Trophoblast cell (in vitro differentiated cells and primary cell): ENCODE data around the gene VTI1A.

Experiments used
- DNase-seq, 2 donors: peaks; one replicate each; pipeline ENCODE4 v3.0.0-alpha.2; 2016
- H2AFZ ChIP-seq: 2 replicates; pipeline ENCODE4 v1.6.1; 2013; ENCODE audit warnings: low read length, moderate library complexity, mild to moderate bottlenecking; ENCODE audit not compliant: insufficient read depth, poor library complexity
- H2AK5ac ChIP-seq: 2 replicates; pipeline ENCODE4 v1.6.1; 2013; ENCODE audit warnings: mild to moderate bottlenecking, low read length
- H2BK120ac ChIP-seq: 2 replicates; pipeline ENCODE4 v1.6.1; 2013; ENCODE audit warnings: low read length, mild to moderate bottlenecking, moderate library complexity; ENCODE audit not compliant: insufficient read depth, poor library complexity
- H2BK12ac ChIP-seq: 2 replicates; pipeline ENCODE4 v1.6.1; 2013; ENCODE audit warnings: mild to moderate bottlenecking, low read length, moderate library complexity
- H2BK5ac ChIP-seq: 2 replicates; pipeline ENCODE4 v1.6.1; 2013; ENCODE audit warnings: low read length, low read depth, moderate library complexity, mild to moderate bottlenecking; ENCODE audit not compliant: poor library complexity
- H3K14ac ChIP-seq: 2 replicates; pipeline ENCODE4 v1.6.1; 2013; ENCODE audit warnings: mild to moderate bottlenecking, low read length
- H3K18ac ChIP-seq: 2 replicates; pipeline ENCODE4 v1.6.1; 2013; ENCODE audit warnings: mild to moderate bottlenecking, low read length
- H3K23ac ChIP-seq: 2 replicates; pipeline ENCODE4 v1.6.1; 2013; ENCODE audit warnings: low read length
- H3K27ac ChIP-seq: 2 replicates; pipeline ENCODE4 v1.5.1; 2013; ENCODE audit warnings: low read depth, mild to moderate bottlenecking, inconsistent platforms, low read length, moderate library complexity
- H3K27me3 ChIP-seq: 2 replicates; pipeline ENCODE4 v1.6.1; 2013; ENCODE audit warnings: inconsistent platforms, mild to moderate bottlenecking, low read length, moderate library complexity; ENCODE audit not compliant: insufficient read depth
- H3K36me3 ChIP-seq, 2 experiments: 1 replicate in 1 of 2; 2 replicates in 1 of 2; pipeline ENCODE4 v1.6.1; 2013; ENCODE audit warnings: low read length in 2 of 2, mild to moderate bottlenecking in 2 of 2, moderate library complexity in 1 of 2; ENCODE audit not compliant: insufficient read depth in 2 of 2, control insufficient read depth in 1 of 2
- H3K4ac ChIP-seq: 2 replicates; pipeline ENCODE4 v1.6.1; 2013; ENCODE audit warnings: low read depth, mild to moderate bottlenecking, low read length, moderate library complexity
- H3K4me1 ChIP-seq, 2 experiments: 1 replicate in 1 of 2; 2 replicates in 1 of 2; pipeline ENCODE4 v1.6.1; 2013; ENCODE audit warnings: low read length in 2 of 2, mild to moderate bottlenecking in 2 of 2, moderate library complexity in 1 of 2; ENCODE audit not compliant: insufficient read depth in 2 of 2, control insufficient read depth in 1 of 2
- H3K4me2 ChIP-seq: 2 replicates; pipeline ENCODE4 v1.6.1; 2013; ENCODE audit warnings: inconsistent platforms, mild to moderate bottlenecking, low read length, moderate library complexity
- H3K4me3 ChIP-seq: 2 replicates; pipeline ENCODE4 v1.5.1; 2013; ENCODE audit warnings: mild to moderate bottlenecking, low read depth, low read length, inconsistent platforms
- H3K79me1 ChIP-seq: one replicate; pipeline ENCODE4 v1.6.1; 2013; ENCODE audit warnings: low read length
- H3K79me2 ChIP-seq: 2 replicates; pipeline ENCODE4 v1.6.1; 2013; ENCODE audit warnings: low read length, mild to moderate bottlenecking; ENCODE audit not compliant: control insufficient read depth, insufficient read depth, poor library complexity
- H3K9ac ChIP-seq: 2 replicates; pipeline ENCODE4 v1.6.1; 2013; ENCODE audit warnings: mild to moderate bottlenecking, low read length
- H3K9me3 ChIP-seq: 2 replicates; pipeline ENCODE4 v1.6.1; 2013; ENCODE audit warnings: low read depth, mild to moderate bottlenecking, control low read depth, inconsistent platforms, low read length; ENCODE audit not compliant: insufficient read depth
- H4K12ac ChIP-seq: 2 replicates; pipeline ENCODE4 v1.6.1; 2013; ENCODE audit warnings: low read depth, mild to moderate bottlenecking, low read length, moderate library complexity
- H4K8ac ChIP-seq: 2 replicates; pipeline ENCODE4 v1.6.1; 2013; ENCODE audit warnings: low read depth, mild to moderate bottlenecking, low read length, moderate library complexity
- H4K91ac ChIP-seq: one replicate; pipeline ENCODE4 v1.6.1; 2013; ENCODE audit warnings: low read depth, mild to moderate bottlenecking, low read length, moderate library complexity
- WGBS: extraction: QIAGEN DNeasy Blood & Tissue Kit; methylation state at CpG from one replicate; pipeline ENCODE4 v1.1.7; 2013; ENCODE audit warnings: missing lambda C conversion rate; ENCODE audit not compliant: insufficient read length, insufficient coverage; ENCODE audit errors: extremely low coverage; 5-methylcytosine and 5-hydroxymethylcytosine counted together

VTI1A gene

GRCh38 chr10:112671743-112672142 is 224.7 kb downstream of the VTI1A start:
- Histone ChIP-seq H3K23ac (no peak overlapping the region), H2BK5ac (no peak overlapping the region), H3K79me2 (no peaks in the 10 kb centered on the region), H4K12ac (no peak overlapping the region), H3K27me3 (no peaks in the 10 kb centered on the region), H3K79me1 (peaks cover 2% of the 10 kb centered on the region), H3K9me3 (no peaks in the 10 kb centered on the region), H3K4ac (no peak overlapping the region), H3K14ac (no peak overlapping the region), H3K4me3 (no peak overlapping the region), H2BK12ac (no peak overlapping the region), H3K36me3 (no peaks in the 10 kb centered on the region), H3K27ac (no peak overlapping the region), H4K8ac (no peak overlapping the region), H3K4me1 (peaks cover 0 to 1% of the 10 kb centered on the region in 2 experiments), H3K18ac (no peak overlapping the region), H4K91ac (no peak overlapping the region), H2BK120ac (no peak overlapping the region), H2AFZ (no peak overlapping the region), H3K9ac (no peak overlapping the region), H3K4me2 (no peak overlapping the region), H2AK5ac (no peak overlapping the region)
- no peak for DNase-seq
- no CpG with 5 or more reads among the region's 4 CpGs for WGBS

GRCh38 chr10:112672706-112673105 is 225.7 kb downstream of the VTI1A start:
- H3K4me3 ChIP-seq = no peak overlapping the region
- WGBS = no CpG with 5 or more reads among the region's 5 CpGs
- no peak overlapping the region for H4K12ac ChIP-seq
- H2BK5ac ChIP-seq = no peak overlapping the region
- no peak overlapping the region for H2AK5ac ChIP-seq
- no peak overlapping the region for H2BK12ac ChIP-seq
- no peak overlapping the region for H3K14ac ChIP-seq
- H3K27ac ChIP-seq = no peak overlapping the region
- H3K18ac ChIP-seq = no peak overlapping the region
- H2BK120ac ChIP-seq = no peak overlapping the region
- H3K79me2 ChIP-seq = no peaks in the 10 kb centered on the region
- DNase-seq = no peak
- peaks cover 0 to 1% of the 10 kb centered on the region in 2 experiments for H3K4me1 ChIP-seq
- H3K23ac ChIP-seq = no peak overlapping the region
- no peak overlapping the region for H2AFZ ChIP-seq
- peaks cover 2% of the 10 kb centered on the region for H3K79me1 ChIP-seq
- no peak overlapping the region for H4K8ac ChIP-seq
- H3K4me2 ChIP-seq = no peak overlapping the region
- no peak overlapping the region for H4K91ac ChIP-seq
- no peak overlapping the region for H3K9ac ChIP-seq
- no peak overlapping the region for H3K4ac ChIP-seq
- H3K27me3 ChIP-seq = no peaks in the 10 kb centered on the region
- peaks cover 0 to 2% of the 10 kb centered on the region in 2 experiments for H3K36me3 ChIP-seq
- H3K9me3 ChIP-seq = no peaks in the 10 kb centered on the region

GRCh38 chr10:112675560-112676083 is 228.6 kb downstream of the VTI1A start:
- WGBS = no CpG with 5 or more reads among the region's 10 CpGs

DNA sequence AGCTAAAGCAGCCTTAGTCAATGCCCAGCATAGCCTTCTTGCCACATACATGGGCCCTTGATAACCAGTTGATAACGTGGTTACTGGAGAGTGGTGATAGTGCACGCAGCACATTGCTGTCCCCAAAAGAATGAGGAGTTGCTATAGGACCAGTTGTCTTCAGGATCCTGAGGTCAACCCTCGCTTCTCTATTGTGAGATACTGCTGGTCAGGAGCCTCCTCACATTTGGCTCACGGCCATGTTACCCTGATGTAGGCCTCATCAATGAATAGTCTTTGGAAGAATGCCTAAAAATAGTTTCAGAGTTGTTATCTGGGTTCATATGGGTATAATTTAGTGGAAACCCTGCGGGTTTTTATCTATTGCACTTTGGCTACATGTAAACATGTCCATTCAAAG is 230.7 kb downstream of the VTI1A start:
- no CpG with 5 or more reads among the region's 5 CpGs for WGBS
- Histone ChIP-seq H3K4me2 (no peak overlapping the region), H3K9ac (no peak overlapping the region), H3K27ac (no peak overlapping the region), H2AK5ac (no peak overlapping the region), H4K91ac (no peak overlapping the region), H3K9me3 (no peaks in the 10 kb centered on the region), H3K27me3 (no peaks in the 10 kb centered on the region), H3K4me3 (no peak overlapping the region), H3K14ac (no peak overlapping the region), H3K36me3 (peaks cover 0 to 2% of the 10 kb centered on the region in 2 experiments), H3K79me2 (peaks cover 3% of the 10 kb centered on the region), H2BK120ac (no peak overlapping the region), H3K79me1 (peaks cover 6% of the 10 kb centered on the region), H3K23ac (no peak overlapping the region), H3K18ac (no peak overlapping the region), H4K12ac (no peak overlapping the region), H2AFZ (no peak overlapping the region), H4K8ac (no peak overlapping the region), H2BK5ac (no peak overlapping the region), H2BK12ac (no peak overlapping the region), H3K4me1 (peaks cover 0 to 10% of the 10 kb centered on the region in 2 experiments), H3K4ac (no peak overlapping the region)
- DNase-seq = peak; percentile 94 to 98

More at GRCh38 chr10:112675560-112676083, 228.6 kb downstream of the VTI1A start:
- no peak overlapping the region for H3K9ac ChIP-seq
- peaks cover 0 to 2% of the 10 kb centered on the region in 2 experiments for H3K36me3 ChIP-seq
- H3K4me2 ChIP-seq = no peak overlapping the region
- no peak overlapping the region for H3K14ac ChIP-seq
- H4K8ac ChIP-seq = no peak overlapping the region
- no peak overlapping the region for H3K18ac ChIP-seq
- no peaks in the 10 kb centered on the region for H3K27me3 ChIP-seq
- peak in 1 of 2 donors; percentile 55 for DNase-seq
- no peak overlapping the region for H2BK120ac ChIP-seq
- no peak overlapping the region for H2AK5ac ChIP-seq
- H3K23ac ChIP-seq = no peak overlapping the region
- no peaks in the 10 kb centered on the region for H3K9me3 ChIP-seq
- H3K4ac ChIP-seq = no peak overlapping the region
- no peak overlapping the region for H2BK5ac ChIP-seq
- H3K79me1 ChIP-seq = peaks cover 4% of the 10 kb centered on the region
- no peak overlapping the region for H3K27ac ChIP-seq
- H3K4me3 ChIP-seq = no peak overlapping the region
- peaks cover 0 to 6% of the 10 kb centered on the region in 2 experiments for H3K4me1 ChIP-seq
- no peak overlapping the region for H2AFZ ChIP-seq
- no peaks in the 10 kb centered on the region for H3K79me2 ChIP-seq
- no peak overlapping the region for H2BK12ac ChIP-seq
- no peak overlapping the region for H4K91ac ChIP-seq
- no peak overlapping the region for H4K12ac ChIP-seq
